Caco-2 (cell line): ENCODE measurements around the gene LMO1. TPM values are rescaled to one million over a fixed set of nuclear protein-coding genes. Genes with fewer than 3 reads are reported as not detected.
A peak's percentile ranks its signal among the peaks of the same experiment; 100 is the strongest.

ENCODE experiments used
- BruUV-seq: library from RNA; stranded (reverse); fragments of 400-500 nt; replicated peaks from 2 replicates; lab custom pipeline; 2021; lab: Mats Ljungman, UMichigan
- CTCF ChIA-PET: fragments of 300-600 bp; sonication (Branson Sonifier 250); formaldehyde crosslinking; loops from one replicate; lab custom pipeline; 2022; ENCODE audit warnings: antibody characterized with exemption; lab: Charles Lee
- POLR2A ChIA-PET: fragments of 300-600 bp; sonication (Branson Sonifier 250); formaldehyde crosslinking; loops from one replicate; lab custom pipeline; 2022; ENCODE audit warnings: antibody characterized with exemption; lab: Charles Lee
- DNase-seq, 2 experiments: peaks; one replicate each; pipeline versions ENCODE4 v3.0.0 to v3.0.0-alpha.2; 2020 to 2022
- H3K27me3 ChIP-seq: replicated peaks from 2 replicates; pipeline ENCODE4 v1.6.0; 2011; ENCODE audit warnings: low read length; ENCODE audit not compliant: control insufficient read depth, insufficient read depth
- H3K36me3 ChIP-seq: 2 replicates; pipeline ENCODE4 v1.5.1; 2011; ENCODE audit warnings: low read length; ENCODE audit not compliant: control insufficient read depth, insufficient read depth
- H3K4me1 ChIP-seq: fragments of 250-450 bp; sonication (Bioruptor Pico); 2 replicates; pipeline ENCODE4 v1.5.1; 2020; ENCODE audit warnings: mild to moderate bottlenecking
- H3K4me3 ChIP-seq: 2 replicates; pipeline ENCODE4 v1.5.1; 2011; ENCODE audit warnings: low read depth, mild to moderate bottlenecking, control low read depth, low read length
- H3K9me3 ChIP-seq: fragments of 250-450 bp; sonication (Bioruptor Pico); 2 replicates; pipeline ENCODE4 v1.5.1; 2020; ENCODE audit warnings: mild to moderate bottlenecking, moderate library complexity
- H3K27ac Mint-ChIP-seq: one replicate; pipeline ENCODE4 v1.8.0; 2022; ENCODE audit warnings: mixed read lengths; ENCODE audit not compliant: unreplicated experiment
- H3K27me3 Mint-ChIP-seq: one replicate; pipeline ENCODE4 v1.8.0; 2022; ENCODE audit warnings: mixed read lengths; ENCODE audit not compliant: insufficient read depth, unreplicated experiment
- H3K36me3 Mint-ChIP-seq: one replicate; pipeline ENCODE4 v1.8.0; 2022; ENCODE audit warnings: mild to moderate bottlenecking, mixed read lengths; ENCODE audit not compliant: insufficient read depth, unreplicated experiment
- H3K4me1 Mint-ChIP-seq: one replicate; pipeline ENCODE4 v1.8.0; 2022; ENCODE audit warnings: low read depth, mixed read lengths; ENCODE audit not compliant: unreplicated experiment
- H3K4me3 Mint-ChIP-seq: one replicate; pipeline ENCODE4 v1.8.0; 2022; ENCODE audit warnings: mild to moderate bottlenecking, moderate library complexity, mixed read lengths; ENCODE audit not compliant: unreplicated experiment
- H3K9me3 Mint-ChIP-seq: one replicate; pipeline ENCODE4 v1.8.0; 2022; ENCODE audit warnings: mixed read lengths; ENCODE audit not compliant: unreplicated experiment
- CTCF ChIP-seq, 2 experiments: fragments of 200-600 bp in 1 of 2; IDR thresholded peaks; 1 replicate in 1 of 2; 2 replicates in 1 of 2; pipeline versions ENCODE4 v1.5.1 to v1.8.0; 2011 to 2022; ENCODE audit warnings: antibody characterized with exemption in 1 of 2, control low read depth in 1 of 2, inconsistent platforms in 1 of 2, low read depth in 1 of 2, low read length in 1 of 2, mild to moderate bottlenecking in 1 of 2, moderate library complexity in 1 of 2; ENCODE audit not compliant: insufficient read depth in 1 of 2, severe bottlenecking in 1 of 2, unreplicated experiment in 1 of 2
- intact Hi-C: fragments of 100-400 bp; cut with micrococcal nuclease; formaldehyde crosslinking; loops from one replicate; pipeline ENCODE4 v1.10.0; 2022; ENCODE audit not compliant: unreplicated experiment
- total RNA-seq: library from RNA; stranded (reverse); gene quantifications from 2 replicates; pipeline ENCODE4 v1.2.3, GENCODE V29; 2022

The LMO1 gene
- total RNA-seq, 1 experiment from 2014 or later = not detected

GRCh38 chr11:8261291-8261690, 2.4 kb downstream of the LMO1 start:
- Mint-ChIP-seq H3K4me1 (peaks cover 7% of the 10 kb centered on the region), H3K36me3 (no peaks in the 10 kb centered on the region), H3K27ac (no peak overlapping the region), H3K4me3 (no peak overlapping the region), H3K27me3 (peaks cover 18% of the 10 kb centered on the region), H3K9me3 (no peaks in the 10 kb centered on the region)
- ChIA-PET CTCF (no interaction called here), POLR2A (no interaction called here)
- Histone ChIP-seq H3K9me3 (no peaks in the 10 kb centered on the region), H3K4me3 (no peak overlapping the region), H3K36me3 (no peaks in the 10 kb centered on the region), H3K27me3 (peaks cover 4% of the 10 kb centered on the region), H3K4me1 (no peaks in the 10 kb centered on the region)
- DNase-seq = no peak
- no TSS peak for BruUV-seq
- intact Hi-C loops = no loop called here
- TF ChIP-seq CTCF (IDR thresholded peaks at IDR 0.05; ENCODE audit: insufficient read depth in 1 of 2, low read depth in 1 of 2, low read length in 1 of 2, severe bottlenecking in 1 of 2, unreplicated experiment in 1 of 2) = no peak

- Mint-ChIP-seq H3K4me3 (no peak overlapping the region), H3K9me3 (no peaks in the 10 kb centered on the region), H3K27me3 (peaks cover 18% of the 10 kb centered on the region), H3K27ac (no peak overlapping the region), H3K36me3 (no peaks in the 10 kb centered on the region), H3K4me1 (peaks cover 7% of the 10 kb centered on the region)
- Histone ChIP-seq H3K4me3 (no peak overlapping the region), H3K27me3 (peaks cover 4% of the 10 kb centered on the region), H3K4me1 (no peaks in the 10 kb centered on the region), H3K9me3 (no peaks in the 10 kb centered on the region), H3K36me3 (no peaks in the 10 kb centered on the region)
- intact Hi-C loops = no loop called here
- CTCF ChIA-PET = no interaction called here
- TF ChIP-seq CTCF (IDR thresholded peaks at IDR 0.05; ENCODE audit: insufficient read depth in 1 of 2, low read depth in 1 of 2, low read length in 1 of 2, severe bottlenecking in 1 of 2, unreplicated experiment in 1 of 2) = no peak
- POLR2A ChIA-PET = no interaction called here
- DNase-seq = peak in 1 of 2 experiments; percentile 9
- no TSS peak for BruUV-seq
Observed at GRCh38 chr11:8260202-8260966, 3.3 kb downstream of the LMO1 start.

GRCh38 chr11:8259306-8259959, 4.2 kb downstream of the LMO1 start:
- Mint-ChIP-seq H3K36me3 (no peaks in the 10 kb centered on the region), H3K4me3 (no peak overlapping the region), H3K27me3 (peaks cover 15% of the 10 kb centered on the region), H3K27ac (no peak overlapping the region), H3K9me3 (no peaks in the 10 kb centered on the region), H3K4me1 (peaks cover 7% of the 10 kb centered on the region)
- TF ChIP-seq CTCF (IDR thresholded peaks at IDR 0.05; ENCODE audit: insufficient read depth in 1 of 2, low read depth in 1 of 2, low read length in 1 of 2, severe bottlenecking in 1 of 2, unreplicated experiment in 1 of 2) = no peak
- CTCF ChIA-PET = no interaction called here
- no peaks in the 10 kb centered on the region for H3K36me3 ChIP-seq
- H3K9me3 ChIP-seq = no peaks in the 10 kb centered on the region
- BruUV-seq = no TSS peak
- peak in 1 of 2 experiments; percentile 21 for DNase-seq
- peaks cover 2% of the 10 kb centered on the region for H3K27me3 ChIP-seq
- intact Hi-C loops = no loop called here
- H3K4me3 ChIP-seq = no peak overlapping the region
- POLR2A ChIA-PET = no interaction called here
- H3K4me1 ChIP-seq = no peaks in the 10 kb centered on the region
